CD4-positive, alpha-beta T cell (primary cell): ENCODE results near the gene CMSS1. TPM values are rescaled to one million over a fixed set of nuclear protein-coding genes. Genes with fewer than 3 reads are reported as not detected.

Source experiments
- ATAC-seq: fragments of 200-7000 bp; cut with Tn5 transposase; one replicate; pipeline ENCODE4 v1.10.0; 2022; ENCODE audit warnings: mild to moderate bottlenecking; ENCODE audit not compliant: poor library complexity
- CTCF ChIA-PET: fragments of 350-600 bp; sonication (Branson Sonifier 250); formaldehyde crosslinking; loops from one replicate; lab custom pipeline; 2021; ENCODE audit warnings: antibody characterized with exemption, inconsistent platforms; lab: Charles Lee
- POLR2A ChIA-PET: fragments of 350-600 bp; sonication (Branson Sonifier 250); formaldehyde crosslinking; loops from one replicate; lab custom pipeline; 2021; ENCODE audit warnings: antibody characterized with exemption, inconsistent platforms; lab: Charles Lee
- DNase-seq, 14 experiments: peaks; one replicate each; pipeline ENCODE4 v3.0.0-alpha.2; 2013 to 2020; ENCODE audit warnings: mixed read lengths in 2 of 14
- H3K27ac ChIP-seq, 2 donors: one replicate each; pipeline versions ENCODE4 v1.5.1 to v1.7.0; 2013; ENCODE audit warnings: low read length in 2 of 2, low read depth in 1 of 2, mild to moderate bottlenecking in 1 of 2
- H3K27me3 ChIP-seq, 2 experiments: 1 replicate in 1 of 2; 2 replicates in 1 of 2; pipeline versions ENCODE4 v1.6.1 to v1.7.0; 2013; ENCODE audit warnings: low read length in 2 of 2, control low read depth in 1 of 2, mild to moderate bottlenecking in 1 of 2, moderate library complexity in 1 of 2; ENCODE audit not compliant: insufficient read depth in 2 of 2, control insufficient read depth in 1 of 2
- H3K36me3 ChIP-seq: one replicate; pipeline ENCODE4 v1.6.1; 2013; ENCODE audit warnings: low read length, control low read depth; ENCODE audit not compliant: insufficient read depth
- H3K4me1 ChIP-seq: one replicate; pipeline ENCODE4 v1.6.1; 2013; ENCODE audit warnings: low read length, control low read depth; ENCODE audit not compliant: insufficient read depth
- H3K4me3 ChIP-seq: one replicate; pipeline ENCODE4 v1.5.1; 2013; ENCODE audit warnings: mild to moderate bottlenecking, low read length, moderate library complexity
- H3K9me3 ChIP-seq, 2 experiments: 1 replicate in 1 of 2; 2 replicates in 1 of 2; pipeline versions ENCODE4 v1.6.1 to v1.7.0; 2013; ENCODE audit warnings: low read length in 2 of 2, mild to moderate bottlenecking in 2 of 2, control low read depth in 1 of 2, moderate library complexity in 1 of 2; ENCODE audit not compliant: control insufficient read depth in 1 of 2, insufficient read depth in 1 of 2
- H3K27ac Mint-ChIP-seq: one replicate; pipeline ENCODE4 v1.8.0; 2020; ENCODE audit warnings: mixed read lengths
- H3K27me3 Mint-ChIP-seq: one replicate; pipeline ENCODE4 v1.8.0; 2021; ENCODE audit warnings: mixed read lengths
- H3K36me3 Mint-ChIP-seq: one replicate; pipeline ENCODE4 v1.8.0; 2021; ENCODE audit warnings: low read depth, mixed read lengths
- H3K4me1 Mint-ChIP-seq: one replicate; pipeline ENCODE4 v1.8.0; 2021; ENCODE audit warnings: low read depth, mixed read lengths
- H3K4me3 Mint-ChIP-seq: one replicate; pipeline ENCODE4 v1.8.0; 2020; ENCODE audit warnings: mild to moderate bottlenecking, mixed read lengths
- H3K9me3 Mint-ChIP-seq: one replicate; pipeline ENCODE4 v1.8.0; 2020; ENCODE audit warnings: mixed read lengths
- CTCF ChIP-seq: fragments of 200-600 bp; IDR thresholded peaks from one replicate; pipeline ENCODE4 v1.8.0; 2022; ENCODE audit warnings: antibody characterized with exemption, mild to moderate bottlenecking
- intact Hi-C, 2 experiments: fragments of 100-400 bp; cut with DNase I in 1 of 2; cut with micrococcal nuclease in 1 of 2; formaldehyde crosslinking; loops; one replicate each; pipeline versions ENCODE4 v1.15.1 to v1.9.0; 2023 to 2025; cut with DNase I, micrococcal nuclease
- total RNA-seq, 174 experiments: library from RNA in 2 of 174; stranded (reverse) in 2 of 174; gene quantifications; one replicate each; pipeline ENCODE4 v1.2.3 and lab custom pipeline; 2021 to 2026

Gene CMSS1
- total RNA-seq, 2 experiments from 2014 or later, result 12.2 TPM

DNA sequence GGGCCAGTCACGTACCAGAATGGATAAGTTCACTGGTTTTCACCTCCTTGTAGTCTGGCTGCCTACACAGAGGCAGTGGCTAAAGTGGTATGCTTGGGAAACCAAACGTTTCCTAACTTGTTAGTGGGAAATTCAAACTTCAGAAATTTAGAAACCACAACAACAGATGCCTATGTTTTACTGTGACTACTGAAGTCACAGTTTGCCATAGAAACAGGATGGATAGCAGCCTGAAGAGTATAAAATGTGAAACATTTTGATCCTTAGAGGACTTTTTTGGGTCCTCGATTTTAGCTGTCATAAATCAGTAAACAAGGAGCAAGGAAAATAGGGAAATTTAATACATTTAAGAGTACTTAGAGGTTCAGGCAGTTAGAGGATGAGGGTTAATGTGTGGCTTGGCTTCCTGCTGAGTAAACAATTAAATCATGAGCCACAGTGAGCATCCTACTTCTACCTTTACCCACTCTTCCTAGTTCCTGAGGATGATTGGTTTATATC lies 48.6 kb downstream of the CMSS1 start:
- Mint-ChIP-seq H3K27me3 (no peaks in the 10 kb centered on the region), H3K4me3 (no peak overlapping the region), H3K36me3 (no peaks in the 10 kb centered on the region), H3K4me1 (peaks cover 41% of the 10 kb centered on the region), H3K9me3 (no peaks in the 10 kb centered on the region), H3K27ac (no peak overlapping the region)
- TF ChIP-seq CTCF, result no peak
- Histone ChIP-seq H3K27me3 (no peaks in the 10 kb centered on the region), H3K9me3 (no peaks in the 10 kb centered on the region), H3K36me3 (no peaks in the 10 kb centered on the region), H3K27ac (no peak overlapping the region), H3K4me3 (no peak overlapping the region), H3K4me1 (peaks cover 6% of the 10 kb centered on the region)
- ChIA-PET POLR2A (no interaction called here), CTCF (no interaction called here)
- intact Hi-C loops, result no loop called here
- DNase-seq (peak in 3 of 14 experiments; percentile 9 to 30 (median 16)), ATAC-seq (no peak)

- H3K27ac ChIP-seq, result no peak overlapping the region
- H3K27ac Mint-ChIP-seq, result no peak overlapping the region
- intact Hi-C loops, result no loop called here
- peaks cover 46% of the 10 kb centered on the region for H3K4me1 Mint-ChIP-seq
- H3K4me1 ChIP-seq, result peaks cover 6% of the 10 kb centered on the region
- no peaks in the 10 kb centered on the region for H3K36me3 Mint-ChIP-seq
- no peaks in the 10 kb centered on the region for H3K9me3 ChIP-seq
- H3K4me3 ChIP-seq, result no peak overlapping the region
- peak; percentile 30 for ATAC-seq
- H3K27me3 Mint-ChIP-seq, result no peaks in the 10 kb centered on the region
- ChIA-PET POLR2A (no interaction called here), CTCF (interaction anchor here (1.1 kb wide), 1 partner anchor 18 kb away, joined by 3 read pairs; no protein-coding TSS in a partner anchor)
- peak in 2 of 14 experiments; percentile 37 to 45 for DNase-seq
- no peak for TF ChIP-seq CTCF
- no peaks in the 10 kb centered on the region for H3K36me3 ChIP-seq
- H3K9me3 Mint-ChIP-seq, result no peaks in the 10 kb centered on the region
- H3K27me3 ChIP-seq, result no peaks in the 10 kb centered on the region
- no peak overlapping the region for H3K4me3 Mint-ChIP-seq
Observed at GRCh38 chr3:99867594-99868310, 50.1 kb downstream of the CMSS1 start.

- H3K4me1 ChIP-seq, result peaks cover 6% of the 10 kb centered on the region
- H3K27ac ChIP-seq, result no peak overlapping the region
- H3K4me3 ChIP-seq, result no peak overlapping the region
- H3K9me3 ChIP-seq, result no peaks in the 10 kb centered on the region
- Mint-ChIP-seq H3K4me1 (peaks cover 46% of the 10 kb centered on the region), H3K36me3 (no peaks in the 10 kb centered on the region), H3K27me3 (no peaks in the 10 kb centered on the region), H3K9me3 (no peaks in the 10 kb centered on the region), H3K27ac (no peak overlapping the region), H3K4me3 (no peak overlapping the region)
- ChIA-PET POLR2A (no interaction called here), CTCF (interaction anchor here (1.1 kb wide), 1 partner anchor 18 kb away, joined by 3 read pairs; no protein-coding TSS in a partner anchor)
- no peaks in the 10 kb centered on the region for H3K36me3 ChIP-seq
- H3K27me3 ChIP-seq, result no peaks in the 10 kb centered on the region
- ATAC-seq (peak; percentile 15), DNase-seq (peak in 4 of 14 experiments; percentile 9 to 42 (median 29))
- intact Hi-C loops, result no loop called here
- TF ChIP-seq CTCF, result no peak
Observed at GRCh38 chr3:99868311-99868646, 50.6 kb downstream of the CMSS1 start.
